Tibial artery (tissue), 4 donors: Measurements from ENCODE around the gene CASS4.

Experiments
- DNase-seq, 2 donors: peaks; one replicate each; pipeline ENCODE4 v3.0.0-alpha.2; 2019
- H3K27ac ChIP-seq, 2 donors: fragments of 200-600 bp; sonication (generic) in 1 of 2; 1 replicate in 1 of 2; 2 replicates in 1 of 2; pipeline ENCODE4 v1.5.1; 2018 to 2019; ENCODE audit warnings: mild to moderate bottlenecking in 1 of 2
- H3K27me3 ChIP-seq, 2 donors: fragments of 200-600 bp; sonication (generic) in 1 of 2; one replicate each; pipeline versions ENCODE4 v1.5.1 to v1.6.0; 2016 to 2019
- H3K36me3 ChIP-seq, 3 donors: fragments of 200-600 bp; sonication (generic) in 2 of 3; one replicate each; pipeline ENCODE4 v1.5.1; 2016 to 2019; ENCODE audit warnings: mild to moderate bottlenecking in 2 of 3
- H3K4me1 ChIP-seq, 4 donors: fragments of 200-600 bp; sonication (generic) in 2 of 4; 1 replicate in 3 of 4; 2 replicates in 1 of 4; pipeline ENCODE4 v1.5.1; 2016 to 2019
- H3K4me3 ChIP-seq, 2 donors: fragments of 200-600 bp; sonication (generic) in 1 of 2; 1 replicate in 1 of 2; 2 replicates in 1 of 2; pipeline ENCODE4 v1.5.1; 2018 to 2019; ENCODE audit warnings: mild to moderate bottlenecking in 2 of 2
- H3K9me3 ChIP-seq, 3 donors: fragments of 200-600 bp; sonication (generic) in 1 of 3; one replicate each; pipeline ENCODE4 v1.5.1; 2016 to 2019
- CTCF ChIP-seq, 2 experiments: fragments of 200-600 bp in 1 of 2; fragments of 450-650 bp in 1 of 2; IDR thresholded peaks; one replicate each; pipeline ENCODE4 v1.5.1; 2017 to 2019; ENCODE audit warnings: antibody characterized with exemption in 2 of 2, mild to moderate bottlenecking in 1 of 2, moderate library complexity in 1 of 2
- intact Hi-C: fragments of 100-400 bp; cut with DNase I; formaldehyde crosslinking; loops from one replicate; pipeline ENCODE4 v1.15.0; 2023; ENCODE audit warnings: low total_unique reads

CASS4 gene

GRCh38 chr20:56411759-56412472, at the start of gene CASS4:
CASS4 (plus strand) TSS chr20:56412260; CDS start chr20:56412459, 199 bp downstream.
- Histone ChIP-seq H3K27ac (no peak within 1 kb of the TSS), H3K9me3 (no peaks in the 10 kb centered on the region), H3K36me3 (peaks cover 12 to 35% (median 17%) of the 10 kb centered on the region in 3 donors), H3K4me1 (no peaks in the 10 kb centered on the region), H3K27me3 (no peaks in the 10 kb centered on the region), H3K4me3 (peak within 1 kb of the TSS; percentile 16 to 31)
- intact Hi-C loops, result no loop called here
- no peak for DNase-seq
- TF ChIP-seq CTCF (IDR thresholded peaks at IDR 0.05), result no peak

GRCh38 chr20:56362833-56363413, 49.1 kb upstream of the CASS4 start:
- Histone ChIP-seq H3K4me1 (peaks cover 0 to 38% (median 16%) of the 10 kb centered on the region in 4 donors), H3K9me3 (no peaks in the 10 kb centered on the region), H3K27me3 (no peaks in the 10 kb centered on the region), H3K27ac (no peak overlapping the region), H3K4me3 (no peak overlapping the region), H3K36me3 (peaks cover 30 to 41% (median 34%) of the 10 kb centered on the region in 3 donors)
- intact Hi-C loops, result no loop called here
- no peak for DNase-seq
- TF ChIP-seq CTCF (IDR thresholded peaks at IDR 0.05), result no peak

GRCh38 chr20:56363491-56363890, 48.6 kb upstream of the CASS4 start:
- no peaks in the 10 kb centered on the region for H3K9me3 ChIP-seq
- no peaks in the 10 kb centered on the region for H3K27me3 ChIP-seq
- DNase-seq, result no peak
- peaks cover 0 to 38% (median 16%) of the 10 kb centered on the region in 4 donors for H3K4me1 ChIP-seq
- TF ChIP-seq CTCF (IDR thresholded peaks at IDR 0.05), result no peak
- H3K27ac ChIP-seq, result no peak overlapping the region
- intact Hi-C loops, result no loop called here
- H3K36me3 ChIP-seq, result peaks cover 32 to 46% (median 40%) of the 10 kb centered on the region in 3 donors
- H3K4me3 ChIP-seq, result no peak overlapping the region

GRCh38 chr20:56368351-56369134, 43.5 kb upstream of the CASS4 start:
- Histone ChIP-seq H3K4me3 (no peak overlapping the region), H3K36me3 (peaks cover 32 to 59% (median 43%) of the 10 kb centered on the region in 3 donors), H3K27ac (no peak overlapping the region)

GRCh38 chr20:56369179-56369578, 42.9 kb upstream of the CASS4 start:
- H3K27ac ChIP-seq, result no peak overlapping the region
- no peaks in the 10 kb centered on the region for H3K4me1 ChIP-seq
- DNase-seq, result no peak
- intact Hi-C loops, result no loop called here
- no peaks in the 10 kb centered on the region for H3K27me3 ChIP-seq
- peaks cover 32 to 59% (median 43%) of the 10 kb centered on the region in 3 donors for H3K36me3 ChIP-seq
- TF ChIP-seq CTCF (IDR thresholded peaks at IDR 0.05), result no peak
- no peak overlapping the region for H3K4me3 ChIP-seq
- H3K9me3 ChIP-seq, result no peaks in the 10 kb centered on the region

More at GRCh38 chr20:56368351-56369134, 43.5 kb upstream of the CASS4 start:
- H3K27me3 ChIP-seq, result no peaks in the 10 kb centered on the region
- no peaks in the 10 kb centered on the region for H3K4me1 ChIP-seq
- TF ChIP-seq CTCF (IDR thresholded peaks at IDR 0.05), result no peak
- intact Hi-C loops, result no loop called here
- no peaks in the 10 kb centered on the region for H3K9me3 ChIP-seq
- no peak for DNase-seq
